H9 (cell line): ENCODE data around the gene BAG1. TPM values are rescaled to one million over a fixed set of nuclear protein-coding genes. Genes with fewer than 3 reads are reported as not detected.

Experiments
- DNase-seq: peaks from one replicate; pipeline ENCODE4 v3.0.0-alpha.2; 2017
- H2AFZ ChIP-seq: one replicate; pipeline ENCODE4 v1.6.1; 2013; ENCODE audit warnings: mild to moderate bottlenecking, low read length, control low read depth, moderate library complexity
- H2AK5ac ChIP-seq: 2 replicates; pipeline ENCODE4 v1.6.1; 2013; ENCODE audit warnings: low read length, control low read depth, mixed read lengths; ENCODE audit not compliant: insufficient read length
- H2BK120ac ChIP-seq: one replicate; pipeline ENCODE4 v1.6.1; 2013; ENCODE audit warnings: low read depth, mild to moderate bottlenecking, low read length, control low read depth, inconsistent platforms; ENCODE audit not compliant: poor library complexity, severe bottlenecking
- H2BK12ac ChIP-seq: 2 replicates; pipeline ENCODE4 v1.6.1; 2013; ENCODE audit warnings: low read length, control low read depth, mixed read lengths, low read depth; ENCODE audit not compliant: insufficient read length
- H2BK15ac ChIP-seq: 2 replicates; pipeline ENCODE4 v1.6.1; 2013; ENCODE audit warnings: low read depth, low read length, control low read depth
- H2BK20ac ChIP-seq: one replicate; pipeline ENCODE4 v1.6.1; 2013; ENCODE audit warnings: low read depth, mild to moderate bottlenecking, low read length, control low read depth, inconsistent platforms; ENCODE audit not compliant: poor library complexity, severe bottlenecking
- H2BK5ac ChIP-seq: 2 replicates; pipeline ENCODE4 v1.6.1; 2013; ENCODE audit warnings: low read length, control low read depth, mixed read lengths; ENCODE audit not compliant: insufficient read length
- H3K14ac ChIP-seq: 2 replicates; pipeline ENCODE4 v1.6.1; 2013; ENCODE audit warnings: low read length, control low read depth; ENCODE audit not compliant: insufficient read depth
- H3K18ac ChIP-seq: 2 replicates; pipeline ENCODE4 v1.6.1; 2013; ENCODE audit warnings: low read depth, mild to moderate bottlenecking, mixed read lengths, low read length, control low read depth; ENCODE audit not compliant: insufficient read length
- H3K23ac ChIP-seq: 2 replicates; pipeline ENCODE4 v1.6.1; 2013; ENCODE audit warnings: low read length, control low read depth, mixed read lengths, low read depth; ENCODE audit not compliant: insufficient read length
- H3K23me2 ChIP-seq: 2 replicates; pipeline ENCODE4 v1.6.1; 2013; ENCODE audit warnings: low read depth, mild to moderate bottlenecking, mixed read lengths, low read length, control low read depth; ENCODE audit not compliant: insufficient read length, poor library complexity, severe bottlenecking
- H3K27ac ChIP-seq: 2 replicates; pipeline ENCODE4 v1.5.1; 2013; ENCODE audit warnings: low read length, control low read depth, mixed read lengths, low read depth; ENCODE audit not compliant: insufficient read length
- H3K27me3 ChIP-seq: 2 replicates; pipeline ENCODE4 v1.6.1; 2013; ENCODE audit warnings: low read length, control low read depth, inconsistent platforms; ENCODE audit not compliant: insufficient read depth
- H3K4ac ChIP-seq: 2 replicates; pipeline ENCODE4 v1.6.1; 2013; ENCODE audit warnings: low read depth, mild to moderate bottlenecking, control low read depth, inconsistent platforms, low read length, moderate library complexity
- H3K4me1 ChIP-seq: 2 replicates; pipeline ENCODE4 v1.6.1; 2013; ENCODE audit warnings: low read length, control low read depth, inconsistent platforms; ENCODE audit not compliant: insufficient read depth
- H3K4me2 ChIP-seq: 2 replicates; pipeline ENCODE4 v1.6.1; 2013; ENCODE audit warnings: low read length, control low read depth, mixed read lengths; ENCODE audit not compliant: insufficient read length, insufficient read depth
- H3K56ac ChIP-seq: 2 replicates; pipeline ENCODE4 v1.6.1; 2013; ENCODE audit warnings: low read depth, mild to moderate bottlenecking, mixed read lengths, low read length, control low read depth; ENCODE audit not compliant: insufficient read length
- H3K79me1 ChIP-seq: 2 replicates; pipeline ENCODE4 v1.6.1; 2013; ENCODE audit warnings: low read depth, mild to moderate bottlenecking, moderate library complexity, low read length, control low read depth, inconsistent platforms; ENCODE audit not compliant: insufficient read depth, poor library complexity, severe bottlenecking
- H3K79me2 ChIP-seq: 2 replicates; pipeline ENCODE4 v1.6.1; 2013; ENCODE audit warnings: low read length, control low read depth, inconsistent platforms; ENCODE audit not compliant: insufficient read depth
- H3K9ac ChIP-seq: 2 replicates; pipeline ENCODE4 v1.6.1; 2013; ENCODE audit warnings: low read length, control low read depth, mixed read lengths; ENCODE audit not compliant: insufficient read length; ENCODE audit errors: extremely low read depth
- H3K9me3 ChIP-seq: one replicate; pipeline ENCODE4 v1.6.1; 2013; ENCODE audit warnings: low read depth, low read length, inconsistent platforms; ENCODE audit not compliant: control insufficient read depth
- H3T11ph ChIP-seq: one replicate; pipeline ENCODE4 v1.6.1; 2013; ENCODE audit warnings: mild to moderate bottlenecking, low read length, control low read depth, inconsistent platforms
- H4K20me1 ChIP-seq: one replicate; pipeline ENCODE4 v1.6.1; 2013; ENCODE audit not compliant: control insufficient read depth, insufficient read length, insufficient read depth
- H4K5ac ChIP-seq: 2 replicates; pipeline ENCODE4 v1.6.1; 2013; ENCODE audit warnings: low read depth, mild to moderate bottlenecking, mixed read lengths, low read length, control low read depth; ENCODE audit not compliant: insufficient read length
- H4K8ac ChIP-seq: replicated peaks from 2 replicates; pipeline ENCODE4 v1.6.1; 2013; ENCODE audit warnings: low read length, control low read depth, mixed read lengths, low read depth; ENCODE audit not compliant: insufficient read length
- H4K91ac ChIP-seq: 2 replicates; pipeline ENCODE4 v1.6.1; 2013; ENCODE audit warnings: low read depth, mild to moderate bottlenecking, moderate library complexity, mixed read lengths, low read length, control low read depth; ENCODE audit not compliant: insufficient read length
- H3K27ac Mint-ChIP-seq, 3 experiments: 2 replicates in 2 of 3; 3 replicates in 1 of 3; pipeline ENCODE4 v1.8.0; 2020 to 2021; ENCODE audit warnings: mixed read lengths in 3 of 3, mild to moderate bottlenecking in 1 of 3, moderate library complexity in 1 of 3
- H3K27me3 Mint-ChIP-seq: 2 replicates; pipeline ENCODE4 v1.8.0; 2021; ENCODE audit warnings: low read depth, mild to moderate bottlenecking, moderate library complexity, mixed read lengths
- H3K36me3 Mint-ChIP-seq, 3 experiments: 2 replicates in 2 of 3; 3 replicates in 1 of 3; pipeline ENCODE4 v1.8.0; 2020 to 2021; ENCODE audit warnings: low read depth in 3 of 3, mixed read lengths in 3 of 3; ENCODE audit not compliant: insufficient read depth in 1 of 3
- H3K4me1 Mint-ChIP-seq, 2 experiments: 2 replicates each; pipeline ENCODE4 v1.8.0; 2020; ENCODE audit warnings: mixed read lengths in 2 of 2
- H3K4me3 Mint-ChIP-seq, 2 experiments: 2 replicates in 1 of 2; 3 replicates in 1 of 2; pipeline ENCODE4 v1.8.0; 2020 to 2021; ENCODE audit warnings: mild to moderate bottlenecking in 2 of 2, mixed read lengths in 2 of 2, moderate library complexity in 1 of 2
- H3K9me3 Mint-ChIP-seq, 2 experiments: 2 replicates in 1 of 2; 3 replicates in 1 of 2; pipeline ENCODE4 v1.8.0; 2020; ENCODE audit warnings: mild to moderate bottlenecking in 2 of 2, mixed read lengths in 2 of 2, moderate library complexity in 1 of 2
- WGBS: extraction: QIAGEN DNeasy Blood & Tissue Kit; methylation state at CpG from one replicate; pipeline ENCODE4 v1.1.7; 2013; ENCODE audit warnings: missing lambda C conversion rate, low lambda C conversion rate, mixed read lengths; ENCODE audit not compliant: insufficient read length; ENCODE audit errors: extremely low coverage; 5-methylcytosine and 5-hydroxymethylcytosine counted together
- total RNA-seq: library from RNA; stranded (reverse); gene quantifications from 2 replicates; pipeline ENCODE4 v1.2.1, GENCODE V29; 2021
- TF ChIP-seq, protein P1 (sequence below): fragments of 200-600 bp; sonication (generic); conservative IDR thresholded peaks from 3 replicates; pipeline ENCODE4 v1.8.0; 2021; ENCODE audit warnings: antibody characterized with exemption, mild to moderate bottlenecking

BAG1 gene
- total RNA-seq, 1 experiment from 2014 or later, result 66.4 TPM

DNA sequence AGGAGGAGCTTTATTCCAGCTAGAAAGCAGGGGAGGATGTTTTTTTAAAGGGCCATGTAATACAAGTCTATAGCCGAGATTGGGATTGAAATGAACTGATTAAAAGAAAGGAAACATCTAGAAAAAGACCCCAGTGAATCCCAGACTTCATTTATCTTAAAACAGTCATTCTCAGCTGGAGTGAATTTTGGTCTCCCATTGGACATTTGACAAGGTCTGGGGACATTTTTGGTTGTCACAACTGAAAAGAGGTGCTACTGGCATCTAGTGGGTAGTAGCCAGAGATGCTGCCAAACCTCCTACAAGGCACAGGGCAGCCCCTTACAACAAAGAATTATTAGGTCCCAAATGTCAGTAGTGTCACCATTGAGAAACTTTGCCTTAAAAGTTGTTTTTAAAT is 40.8 kb downstream of the BAG1 start:
- no peak overlapping the region for H2BK15ac ChIP-seq
- H3K56ac ChIP-seq, result no peak overlapping the region
- H3K4ac ChIP-seq, result no peak overlapping the region

More for the DNA sequence above, 40.8 kb downstream of the BAG1 start:
- H4K20me1 ChIP-seq, result no peaks in the 10 kb centered on the region
- H3K9ac ChIP-seq, result no peak overlapping the region
- no peak overlapping the region for H2AFZ ChIP-seq
- Mint-ChIP-seq H3K27ac (no peak overlapping the region), H3K4me3 (no peak overlapping the region), H3K27me3 (no peaks in the 10 kb centered on the region; the same call in none of the 2 replicates), H3K36me3 (no peaks in the 10 kb centered on the region), H3K4me1 (peaks cover 3 to 12% of the 10 kb centered on the region in 2 experiments), H3K9me3 (no peaks in the 10 kb centered on the region)
- H3K9me3 ChIP-seq, result no peaks in the 10 kb centered on the region
- no peak overlapping the region for H3K27ac ChIP-seq
- H3K4me1 ChIP-seq, result no peaks in the 10 kb centered on the region
- H4K8ac ChIP-seq, result no peak overlapping the region
- no peak overlapping the region for H2AK5ac ChIP-seq
- H3K14ac ChIP-seq, result no peak overlapping the region
- no peak overlapping the region for H3K4me2 ChIP-seq
- H4K91ac ChIP-seq, result no peak overlapping the region
- no peaks in the 10 kb centered on the region for H3K23me2 ChIP-seq
- no CpG with 5 or more reads among the region's 1 CpG for WGBS
- H2BK12ac ChIP-seq, result no peak overlapping the region
- H3K79me2 ChIP-seq, result no peaks in the 10 kb centered on the region
- H2BK20ac ChIP-seq, result no peak overlapping the region
- no peak overlapping the region for H3T11ph ChIP-seq
- no peak overlapping the region for H3K23ac ChIP-seq
- no peak overlapping the region for H2BK120ac ChIP-seq
- no peak for DNase-seq
- no peak overlapping the region for H4K5ac ChIP-seq
- H3K27me3 ChIP-seq, result no peaks in the 10 kb centered on the region
- TF ChIP-seq, protein P1, sequence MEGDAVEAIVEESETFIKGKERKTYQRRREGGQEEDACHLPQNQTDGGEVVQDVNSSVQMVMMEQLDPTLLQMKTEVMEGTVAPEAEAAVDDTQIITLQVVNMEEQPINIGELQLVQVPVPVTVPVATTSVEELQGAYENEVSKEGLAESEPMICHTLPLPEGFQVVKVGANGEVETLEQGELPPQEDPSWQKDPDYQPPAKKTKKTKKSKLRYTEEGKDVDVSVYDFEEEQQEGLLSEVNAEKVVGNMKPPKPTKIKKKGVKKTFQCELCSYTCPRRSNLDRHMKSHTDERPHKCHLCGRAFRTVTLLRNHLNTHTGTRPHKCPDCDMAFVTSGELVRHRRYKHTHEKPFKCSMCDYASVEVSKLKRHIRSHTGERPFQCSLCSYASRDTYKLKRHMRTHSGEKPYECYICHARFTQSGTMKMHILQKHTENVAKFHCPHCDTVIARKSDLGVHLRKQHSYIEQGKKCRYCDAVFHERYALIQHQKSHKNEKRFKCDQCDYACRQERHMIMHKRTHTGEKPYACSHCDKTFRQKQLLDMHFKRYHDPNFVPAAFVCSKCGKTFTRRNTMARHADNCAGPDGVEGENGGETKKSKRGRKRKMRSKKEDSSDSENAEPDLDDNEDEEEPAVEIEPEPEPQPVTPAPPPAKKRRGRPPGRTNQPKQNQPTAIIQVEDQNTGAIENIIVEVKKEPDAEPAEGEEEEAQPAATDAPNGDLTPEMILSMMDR, result no peak
- no peak overlapping the region for H3K18ac ChIP-seq
- H3K79me1 ChIP-seq, result no peaks in the 10 kb centered on the region
- no peak overlapping the region for H2BK5ac ChIP-seq
